Left renal cortex interstitium (tissue), 4 donors: Measurements from ENCODE around the gene DVL3. TPM values are rescaled to one million over a fixed set of nuclear protein-coding genes. Genes with fewer than 3 reads are reported as not detected.
"Not testable (repeated sequence)": the region's sequence is repeated elsewhere in the genome, so short reads cannot be mapped to it uniquely, and the experiment has no call there.

Source experiments
- DNase-seq, 4 donors: peaks; one replicate each; pipeline ENCODE4 v3.0.0-alpha.2; 2013; ENCODE audit warnings: low read depth in 4 of 4, low spot score in 2 of 4, missing footprints in 1 of 4
- polyA plus RNA-seq, 4 donors: library from polyadenylated mRNA; unstranded; fragments of 120-200 nt; gene quantifications; one replicate each; pipeline ENCODE4 v1.2.1, GENCODE V29; 2013; ENCODE audit not compliant: insufficient read length in 4 of 4

The DVL3 gene
- 100 to 1,000 TPM in 1 of 4 donors, 10 to 100 TPM in 3; 61.3 to 108 (median 82.1) TPM for polyA plus RNA-seq

DNA sequence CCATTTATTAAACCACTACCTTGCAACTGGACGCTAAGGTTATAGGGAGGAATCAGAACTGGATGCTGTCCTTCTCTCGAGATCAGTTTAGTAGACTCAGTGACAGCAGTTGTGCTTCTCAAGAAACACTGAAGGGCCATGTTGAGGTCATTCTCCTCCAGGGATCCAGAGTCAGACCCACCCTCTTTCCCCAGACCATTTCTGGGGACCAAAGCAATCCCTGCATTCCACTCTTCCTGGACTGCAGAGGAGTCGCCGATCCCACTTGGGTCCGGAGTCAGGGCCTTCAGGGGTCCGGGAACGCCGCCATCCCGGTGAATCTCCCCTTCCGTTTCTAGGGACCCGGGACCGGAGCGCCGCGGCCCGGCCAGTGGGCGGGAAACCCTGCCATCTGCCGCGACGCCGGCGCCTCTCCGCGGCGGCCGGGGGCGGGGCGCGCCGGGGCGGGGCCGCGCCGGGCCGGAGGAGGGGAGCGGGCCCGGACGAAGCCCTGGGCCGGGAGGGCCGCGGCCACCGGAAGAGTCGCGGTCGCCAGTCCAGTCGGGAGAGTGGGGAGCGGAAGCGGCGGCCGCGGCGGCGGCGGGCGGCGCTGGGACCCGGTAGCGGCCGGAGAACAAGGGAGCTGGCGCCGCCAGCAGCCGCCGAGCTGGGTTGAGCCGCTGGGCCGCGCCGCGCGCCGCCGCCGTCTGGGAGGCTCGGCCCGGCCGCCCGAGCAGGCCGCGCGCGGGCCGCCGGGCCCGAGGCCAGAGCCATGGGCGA lies at the start of gene DVL3:
Gene DVL3, plus strand, starts transcription at position 493 of the 759 bp plus-strand sequence. Its CDS starts 259 bp downstream, at position 752.
- DNase-seq = no peak

DNA sequence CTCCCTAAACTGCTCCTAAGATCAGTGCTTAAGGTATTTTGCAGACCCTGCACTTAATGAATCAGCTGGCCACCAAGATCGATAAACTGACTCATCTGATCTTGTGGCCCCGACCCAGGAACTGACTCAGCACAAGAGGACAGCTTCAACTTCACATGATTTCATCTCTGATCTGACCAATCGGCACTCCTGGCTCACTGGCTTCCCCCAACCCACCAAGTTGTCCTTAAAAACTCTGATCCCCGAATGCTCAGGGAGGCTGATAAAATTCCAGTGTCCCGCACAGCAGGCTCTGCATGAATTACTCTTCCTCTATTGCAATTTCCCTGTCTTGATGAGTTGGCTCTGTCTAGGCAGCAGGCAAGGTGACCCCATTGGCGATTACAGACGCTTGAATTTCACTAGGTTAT lies 44.9 kb upstream of the DVL3 start:
- no peak for DNase-seq

DNA sequence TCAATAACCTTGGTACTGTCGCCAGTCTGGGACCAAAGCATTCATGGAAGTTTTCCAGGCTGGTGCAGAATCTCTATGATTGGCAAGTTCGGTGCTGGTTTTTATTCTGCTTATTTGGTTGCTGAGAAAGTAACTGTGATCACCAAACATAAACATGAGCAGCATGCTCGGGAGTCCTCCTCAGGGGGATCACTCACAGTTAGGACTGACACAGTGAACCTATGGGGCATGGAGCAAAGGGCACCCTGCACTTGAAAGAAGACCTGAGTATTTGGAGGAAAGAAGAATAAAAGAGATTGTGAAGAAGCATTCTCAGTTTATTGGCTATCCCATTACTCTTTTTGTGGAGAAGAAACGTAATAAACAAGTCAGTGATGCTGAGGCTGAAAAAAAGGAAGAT lies 39.2 kb upstream of the DVL3 start:
- no peak for DNase-seq

DNA sequence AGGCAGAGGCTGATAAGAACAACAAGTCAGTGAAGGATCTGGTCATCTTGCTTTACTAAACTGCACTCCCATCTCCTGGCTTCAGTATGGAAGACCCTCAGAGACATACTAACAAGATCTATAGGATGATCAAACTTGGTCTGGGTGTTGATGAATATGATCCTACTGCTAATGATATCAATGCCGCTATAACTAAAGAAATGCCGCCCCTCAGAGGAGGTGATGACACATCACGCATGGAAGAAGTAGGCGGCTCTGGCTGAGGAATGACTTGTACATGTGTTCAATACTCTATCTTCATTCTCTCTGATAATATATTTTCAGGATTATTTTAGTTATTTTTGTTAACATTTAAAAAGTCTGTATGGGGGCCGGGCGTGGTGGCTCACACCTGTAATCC lies 37.5 kb upstream of the DVL3 start:
- no peak for DNase-seq

DNA sequence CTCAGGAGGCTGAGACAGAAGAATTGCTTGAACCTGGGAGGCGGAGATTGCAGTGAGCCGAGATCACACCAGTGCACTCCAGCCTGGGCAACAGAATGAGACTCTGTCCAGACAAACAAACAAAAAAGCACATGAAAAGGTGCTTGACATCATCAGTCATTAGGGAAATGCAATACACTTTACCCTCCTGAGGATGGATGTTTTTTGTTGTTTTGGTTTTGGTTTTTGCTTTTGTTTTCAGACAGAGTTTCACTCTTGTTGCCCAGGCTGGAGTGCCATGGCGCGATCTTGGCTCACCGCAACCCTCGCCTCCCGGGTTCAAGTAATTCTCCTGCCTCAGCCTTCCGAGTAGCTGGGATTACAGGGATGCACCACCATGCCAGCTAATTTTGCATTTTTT lies 34.1 kb upstream of the DVL3 start:
- DNase-seq = not testable (repeated sequence)

DNA sequence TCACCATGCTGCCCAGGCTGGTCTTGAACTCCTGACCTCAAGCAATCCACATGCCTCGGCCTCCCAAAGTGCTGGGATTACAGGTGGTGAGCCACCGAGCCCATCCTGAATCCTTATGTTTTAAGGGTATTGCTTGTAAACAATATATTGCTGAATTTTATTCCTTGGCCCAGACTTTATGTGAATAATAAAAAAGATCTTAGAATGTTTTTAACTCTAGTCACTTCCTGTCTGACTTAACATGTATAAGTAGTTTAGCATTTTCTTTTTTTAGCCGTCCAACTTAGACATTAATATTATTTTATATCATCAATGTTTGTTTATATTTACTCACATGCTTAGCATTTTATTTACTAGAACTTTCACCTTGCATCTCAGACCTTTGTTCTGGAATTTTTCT lies 29.2 kb upstream of the DVL3 start:
- DNase-seq = no peak

DNA sequence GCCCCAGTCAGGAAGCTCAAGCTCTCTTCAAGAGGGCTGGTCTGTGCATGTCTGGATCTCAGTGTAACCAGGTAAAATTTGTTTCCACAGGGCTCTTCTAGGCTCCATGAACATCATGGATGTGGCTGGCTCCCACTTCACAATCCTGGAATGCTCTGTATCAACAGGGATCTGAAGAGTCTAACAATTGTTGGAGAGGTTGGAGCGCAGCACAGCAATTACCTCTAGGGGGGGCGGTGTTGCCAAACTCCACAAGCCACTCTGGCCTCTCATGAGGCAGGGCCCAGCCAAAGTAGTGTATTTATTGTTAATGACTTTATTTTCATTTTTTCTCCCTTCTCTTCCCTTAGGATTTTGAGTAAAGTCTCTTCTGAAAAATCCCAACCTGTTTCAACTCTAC lies 26.2 kb upstream of the DVL3 start:
- DNase-seq = no peak

DNA sequence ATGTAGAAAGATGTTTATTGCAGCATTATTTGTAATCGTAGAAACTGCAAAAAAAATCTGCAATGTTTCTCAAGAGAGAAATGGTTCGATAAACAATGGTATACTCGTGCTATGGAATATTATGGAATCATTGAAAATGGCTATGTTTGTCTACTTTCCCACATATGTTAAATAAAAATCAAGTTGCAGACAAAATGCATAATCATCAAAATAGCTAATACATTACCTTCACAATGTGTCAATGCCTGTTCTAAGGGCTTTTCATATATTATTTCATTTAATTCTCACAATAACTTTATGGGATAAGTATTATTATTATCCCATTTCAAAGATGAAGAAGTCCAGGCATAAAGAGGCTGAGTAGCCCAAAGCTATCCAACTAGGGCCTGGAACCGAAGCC lies 22.2 kb upstream of the DVL3 start:
- DNase-seq = no peak

DNA sequence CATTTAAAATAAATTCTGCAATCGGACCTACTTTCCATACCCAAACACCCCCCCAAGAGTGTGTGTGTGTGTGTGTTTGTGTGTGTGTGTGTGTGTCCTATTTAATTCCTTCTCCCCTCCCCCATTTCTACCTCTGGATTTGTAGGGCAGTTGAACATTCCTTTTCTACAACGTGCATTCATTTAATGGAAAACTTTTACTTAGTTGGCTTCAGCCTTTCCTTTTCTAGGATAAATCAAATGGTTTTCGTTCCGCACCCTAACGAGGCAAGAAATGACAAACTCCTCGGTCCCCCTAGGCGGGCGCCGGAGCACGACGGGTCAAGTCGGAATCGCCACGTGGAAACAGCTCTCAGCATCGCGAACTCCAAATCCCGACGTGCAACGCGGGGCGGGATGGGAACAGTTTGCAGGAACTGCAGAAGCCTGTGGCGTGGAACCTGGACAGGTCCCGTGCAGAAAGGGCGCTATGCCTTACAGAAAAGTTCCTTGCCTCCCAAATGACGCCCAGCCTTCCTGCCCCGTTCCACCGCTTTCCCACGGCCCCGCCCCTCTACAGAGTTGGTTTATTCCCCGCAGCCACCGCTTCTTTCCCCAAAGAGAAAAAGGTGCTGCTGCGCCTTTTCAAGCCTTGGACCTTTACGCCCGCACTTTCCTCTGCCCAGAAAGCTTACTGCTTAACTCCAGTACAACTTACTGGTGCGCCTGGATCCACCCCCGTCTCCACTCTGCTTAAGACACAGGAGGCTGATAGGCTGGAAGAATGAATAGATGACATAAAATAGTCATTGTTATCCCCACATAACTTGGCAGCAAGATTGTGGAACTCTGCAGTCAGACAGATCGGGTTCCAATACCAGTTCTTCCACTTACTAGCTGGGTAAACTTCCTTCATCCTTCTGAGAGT lies 21.1 kb upstream of the DVL3 start:
- peak in 2 of 4 donors; percentile 43 to 67 for DNase-seq

DNA sequence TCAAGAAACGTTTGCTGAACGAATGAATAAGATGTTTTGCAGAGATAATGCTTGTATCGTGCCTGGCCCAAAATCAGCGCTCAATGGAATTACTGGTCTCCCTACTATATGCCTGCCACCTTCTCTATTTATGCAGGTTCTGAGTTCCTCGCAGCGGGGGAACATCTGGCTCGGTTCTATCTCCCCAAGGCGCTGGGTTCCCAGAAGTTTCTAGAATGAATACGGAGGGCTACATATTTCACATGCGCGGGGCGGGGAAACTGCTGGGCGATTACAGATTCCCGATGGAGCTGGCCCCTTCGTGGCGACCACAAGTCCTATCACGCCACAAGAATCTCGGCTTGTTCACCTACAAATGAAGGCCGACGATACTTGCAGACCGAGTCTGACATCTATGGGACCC lies 20.4 kb upstream of the DVL3 start:
- DNase-seq = peak in 1 of 4 donors; percentile 34

GRCh38 chr3:184135149-184135910 lies 19.8 kb upstream of the DVL3 start, which contains the start of gene EIF2B5:
EIF2B5 (plus strand) TSS chr3:184135358; CDS start chr3:184135386, 28 bp downstream.
- DNase-seq = peak in 3 of 4 donors; percentile 80 to 92 (median 91)

DNA sequence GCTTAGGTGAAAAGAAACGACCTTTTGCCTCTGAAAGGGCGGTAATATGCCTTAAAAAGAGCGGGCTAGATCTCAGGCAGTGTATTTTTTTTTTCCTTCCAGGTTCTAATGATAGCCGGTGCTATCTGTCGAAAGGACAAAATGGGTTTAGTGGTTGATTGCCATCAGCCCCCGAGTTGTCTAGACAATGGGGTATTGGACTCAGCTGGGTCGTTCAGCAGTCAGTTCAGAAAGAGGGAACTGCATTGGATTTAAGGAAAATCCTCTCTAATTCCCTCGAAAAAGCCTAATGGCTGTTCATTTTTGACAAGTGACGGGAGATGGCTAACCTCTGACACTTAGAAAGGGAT lies 19.3 kb upstream of the DVL3 start:
- no peak for DNase-seq

DNA sequence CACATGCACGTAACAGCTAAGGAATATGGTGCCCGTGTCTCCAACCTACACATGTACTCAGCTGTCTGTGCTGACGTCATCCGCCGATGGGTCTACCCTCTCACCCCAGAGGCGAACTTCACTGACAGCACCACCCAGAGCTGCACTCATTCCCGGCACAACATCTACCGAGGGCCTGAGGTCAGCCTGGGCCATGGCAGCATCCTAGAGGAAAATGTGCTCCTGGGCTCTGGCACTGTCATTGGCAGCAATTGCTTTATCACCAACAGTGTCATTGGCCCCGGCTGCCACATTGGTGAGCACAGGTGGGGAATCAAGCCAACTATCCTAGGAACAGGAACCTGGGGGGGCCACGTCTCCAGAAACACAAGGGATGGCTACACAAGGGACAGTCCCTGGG lies 14.7 kb upstream of the DVL3 start:
- DNase-seq = no peak

DNA sequence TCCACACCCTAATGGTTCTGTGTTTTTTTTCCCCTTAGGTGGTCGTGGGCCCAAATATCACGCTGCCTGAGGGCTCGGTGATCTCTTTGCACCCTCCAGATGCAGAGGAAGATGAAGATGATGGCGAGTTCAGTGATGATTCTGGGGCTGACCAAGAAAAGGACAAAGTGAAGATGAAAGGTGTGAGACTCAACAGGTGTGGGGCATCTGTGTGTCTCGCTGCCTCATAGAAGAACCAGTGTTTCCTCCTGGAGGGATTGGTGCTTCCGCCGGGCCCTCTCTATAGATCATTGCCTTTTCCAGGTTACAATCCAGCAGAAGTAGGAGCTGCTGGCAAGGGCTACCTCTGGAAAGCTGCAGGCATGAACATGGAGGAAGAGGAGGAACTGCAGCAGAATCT lies 13.0 kb upstream of the DVL3 start:
- DNase-seq = no peak

- DNase-seq = no peak
Measured at GRCh38 chr3:184143327-184143726, 11.8 kb upstream of the DVL3 start.

GRCh38 chr3:184144505-184144904 lies 10.7 kb upstream of the DVL3 start:
- DNase-seq = no peak

GRCh38 chr3:184145111-184145524 lies 10.1 kb upstream of the DVL3 start:
- no peak for DNase-seq

GRCh38 chr3:184145751-184146270 lies 9.4 kb upstream of the DVL3 start:
- no peak for DNase-seq

- no peak for DNase-seq
Measured at GRCh38 chr3:184148076-184148475, 7.1 kb upstream of the DVL3 start.

DNA sequence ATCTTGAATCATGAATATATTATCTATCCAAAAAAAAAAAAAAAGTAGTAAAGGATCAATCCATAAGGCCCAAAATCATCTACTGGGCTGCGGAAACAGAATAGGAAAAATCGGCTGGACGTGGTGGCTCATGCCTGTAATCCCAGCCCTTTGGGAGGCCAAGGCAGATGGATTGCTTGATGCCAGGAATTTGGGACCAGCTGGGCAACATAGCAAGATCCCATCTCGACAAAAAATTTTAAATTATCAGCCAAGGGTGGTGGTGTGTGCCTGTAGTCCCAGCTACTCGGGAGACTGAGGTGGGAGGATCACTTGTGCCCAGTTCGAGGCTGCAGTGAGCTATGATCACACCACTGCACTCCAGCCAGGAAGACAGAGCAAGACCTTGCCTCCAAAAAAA lies 6.1 kb upstream of the DVL3 start:
- no peak for DNase-seq

DNA sequence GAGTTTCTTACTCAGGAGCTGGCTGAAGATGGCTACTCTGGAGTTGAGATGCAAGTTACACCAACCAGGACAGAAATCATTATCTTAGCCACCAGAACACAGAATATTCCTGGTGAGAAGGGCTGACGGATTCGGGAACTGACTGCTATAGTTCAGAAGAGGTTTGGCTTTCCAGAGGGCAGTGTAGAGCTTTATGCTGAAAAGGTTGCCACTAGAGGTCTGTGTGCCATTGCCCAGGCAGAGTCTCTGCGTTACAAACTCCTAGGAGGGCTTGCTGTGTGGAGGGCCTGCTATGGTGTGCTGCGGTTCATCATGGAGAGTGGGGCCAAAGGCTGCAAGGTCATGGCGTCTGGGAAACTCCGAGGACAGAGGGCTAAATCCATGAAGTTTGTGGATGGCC lies 5.4 kb upstream of the DVL3 start:
- not testable (repeated sequence) for DNase-seq
